Measurements from ENCODE around the gene VPS33B.

- TF ChIP-seq CTCF (IDR thresholded peaks at IDR 0.05; ENCODE audit: control extremely low read depth in 1 of 3, insufficient read depth in 1 of 3, low read depth in 1 of 3, low read length in 3 of 3): no peak
- TF ChIP-seq BCL11A (IDR thresholded peaks at IDR 0.05; ENCODE audit: low read depth in 2 of 2, low read length in 2 of 2): no peak
- no peak for TF ChIP-seq TAF1 (IDR thresholded peaks at IDR 0.05; ENCODE audit: low read depth, low read length)
- TF ChIP-seq POLR2A (IDR thresholded peaks at IDR 0.05; ENCODE audit: control extremely low read depth in 1 of 2, low read depth in 2 of 2, low read length in 2 of 2): no peak
These were observed 28.9 kb upstream of the VPS33B start for GRCh38 chr15:91051248-91051647.

Measured in H1 (cell line).